Adrenal gland (tissue), 5 donors: Measurements from ENCODE around the gene FAM98B.

Experiments
- CTCF ChIP-seq, 6 experiments: fragments of 450-650 bp in 4 of 6; fragments of 200-600 bp in 2 of 6; sonication (generic) in 1 of 6; IDR thresholded peaks; 1 replicate in 5 of 6; 2 replicates in 1 of 6; pipeline versions ENCODE4 v1.5.1 to v1.8.0; 2016 to 2021; ENCODE audit warnings: antibody characterized with exemption in 6 of 6, mild to moderate bottlenecking in 2 of 6, moderate library complexity in 1 of 6
- POLR2A ChIP-seq, 2 donors: fragments of 450-650 bp; IDR thresholded peaks; one replicate each; pipeline ENCODE4 v1.6.1; 2017; ENCODE audit warnings: antibody characterized with exemption in 2 of 2, mild to moderate bottlenecking in 2 of 2, moderate library complexity in 1 of 2
- donor health status: DM: no; HTN: no; CAD: no.

- TF ChIP-seq CTCF (IDR thresholded peaks at IDR 0.05) = no peak
- TF ChIP-seq POLR2A (IDR thresholded peaks at IDR 0.05) = no peak
These were observed 18.0 kb downstream of the FAM98B start for GRCh38 chr15:38471974-38472373.
